HEK293 (cell line): ENCODE results near the gene HOXA6.

Experiments used
- ATF2 ChIP-seq: fragments of 450-650 bp; formaldehyde crosslinking; IDR thresholded peaks from 2 replicates; pipeline ENCODE4 v1.5.1; 2016; ENCODE audit warnings: missing biosample characterization, missing genetic modification characterization, low read depth
- BCL11A ChIP-seq: fragments of 450-650 bp; formaldehyde crosslinking; IDR thresholded peaks from 2 replicates; pipeline ENCODE4 v1.5.1; 2016; ENCODE audit warnings: low read depth, missing biosample characterization, missing genetic modification characterization
- FEZF1 ChIP-seq: fragments of 450-650 bp; formaldehyde crosslinking; IDR thresholded peaks from 2 replicates; pipeline ENCODE4 v1.5.1; 2016; ENCODE audit warnings: missing biosample characterization, missing genetic modification characterization
- HOXA7 ChIP-seq: sonication (generic); formaldehyde crosslinking; IDR thresholded peaks from 2 replicates; pipeline ENCODE4 v1.8.1; 2022; ENCODE audit warnings: missing genetic modification reagents, borderline replicate concordance
- IKZF3 ChIP-seq: fragments of 450-650 bp; IDR thresholded peaks from 2 replicates; pipeline ENCODE4 v1.5.0; 2018; ENCODE audit warnings: missing biosample characterization, mild to moderate bottlenecking, missing genetic modification characterization, moderate library complexity
- KLF10 ChIP-seq: fragments of 450-650 bp; IDR thresholded peaks from 2 replicates; pipeline ENCODE4 v1.5.1; 2018; ENCODE audit warnings: missing biosample characterization, mild to moderate bottlenecking, missing genetic modification characterization
- KLF9 ChIP-seq: fragments of 450-650 bp; formaldehyde crosslinking; IDR thresholded peaks from 2 replicates; pipeline ENCODE4 v1.5.1; 2016; ENCODE audit warnings: missing biosample characterization, missing genetic modification characterization, low read depth
- PRDM4 ChIP-seq: fragments of 450-650 bp; formaldehyde crosslinking; IDR thresholded peaks from 2 replicates; pipeline ENCODE4 v1.5.1; 2017; ENCODE audit warnings: missing biosample characterization, missing genetic modification characterization
- PRDM6 ChIP-seq: fragments of 450-650 bp; formaldehyde crosslinking; IDR thresholded peaks from 2 replicates; pipeline ENCODE4 v1.5.1; 2017; ENCODE audit warnings: missing biosample characterization, missing genetic modification characterization
- SALL2 ChIP-seq: fragments of 450-650 bp; formaldehyde crosslinking; IDR thresholded peaks from 2 replicates; pipeline ENCODE4 v1.5.0; 2017; ENCODE audit warnings: missing biosample characterization, mild to moderate bottlenecking, missing genetic modification characterization, borderline replicate concordance
- SETDB1 ChIP-seq: IDR thresholded peaks from one replicate; pipeline ENCODE4 v1.6.1; 2017; ENCODE audit warnings: mild to moderate bottlenecking, low read length, moderate library complexity, mixed read lengths; ENCODE audit not compliant: insufficient read length
- TRIM28 ChIP-seq: IDR thresholded peaks from 2 replicates; pipeline ENCODE4 v1.6.1; 2011; ENCODE audit warnings: low read length, control low read depth, borderline replicate concordance
- YY2 ChIP-seq: fragments of 450-650 bp; formaldehyde crosslinking; IDR thresholded peaks from 2 replicates; pipeline ENCODE4 v1.5.1; 2016; ENCODE audit warnings: missing biosample characterization, missing genetic modification characterization
- ZBTB7A ChIP-seq: fragments of 450-650 bp; formaldehyde crosslinking; IDR thresholded peaks from 2 replicates; pipeline ENCODE4 v1.5.1; 2016; ENCODE audit warnings: low read depth, missing biosample characterization, missing genetic modification characterization
- ZBTB8A ChIP-seq: fragments of 450-650 bp; formaldehyde crosslinking; IDR thresholded peaks from 2 replicates; pipeline ENCODE4 v1.5.1; 2016; ENCODE audit warnings: missing biosample characterization, missing genetic modification characterization
- ZNF157 ChIP-seq: fragments of 450-650 bp; formaldehyde crosslinking; IDR thresholded peaks from 2 replicates; pipeline ENCODE4 v1.5.1; 2016; ENCODE audit warnings: missing biosample characterization, missing genetic modification characterization
- ZNF16 ChIP-seq: fragments of 450-650 bp; formaldehyde crosslinking; IDR thresholded peaks from 2 replicates; pipeline ENCODE4 v1.5.1; 2016; ENCODE audit warnings: low read depth, missing biosample characterization, missing genetic modification characterization
- ZNF169 ChIP-seq: fragments of 450-650 bp; formaldehyde crosslinking; IDR thresholded peaks from 2 replicates; pipeline ENCODE4 v1.5.1; 2016; ENCODE audit warnings: missing biosample characterization, missing genetic modification characterization
- ZNF214 ChIP-seq: fragments of 450-650 bp; formaldehyde crosslinking; IDR thresholded peaks from 2 replicates; pipeline ENCODE4 v1.5.1; 2017; ENCODE audit warnings: missing biosample characterization, mild to moderate bottlenecking, missing genetic modification characterization, borderline replicate concordance
- ZNF223 ChIP-seq: fragments of 450-650 bp; formaldehyde crosslinking; IDR thresholded peaks from 2 replicates; pipeline ENCODE4 v1.5.1; 2016; ENCODE audit warnings: missing biosample characterization, missing genetic modification characterization
- ZNF24 ChIP-seq: fragments of 450-650 bp; formaldehyde crosslinking; IDR thresholded peaks from 2 replicates; pipeline ENCODE4 v1.5.1; 2016; ENCODE audit warnings: missing biosample characterization, missing genetic modification characterization
- ZNF341 ChIP-seq: fragments of 450-650 bp; formaldehyde crosslinking; IDR thresholded peaks from 2 replicates; pipeline ENCODE4; 2016; ENCODE audit warnings: low read depth, missing biosample characterization, missing genetic modification characterization
- ZNF404 ChIP-seq: fragments of 450-650 bp; formaldehyde crosslinking; IDR thresholded peaks from 2 replicates; pipeline ENCODE4 v1.5.1; 2017; ENCODE audit warnings: missing biosample characterization, missing genetic modification characterization
- ZNF449 ChIP-seq: fragments of 450-650 bp; formaldehyde crosslinking; IDR thresholded peaks from 2 replicates; pipeline ENCODE4 v1.5.1; 2017; ENCODE audit warnings: missing biosample characterization, mild to moderate bottlenecking, missing genetic modification characterization, moderate library complexity
- ZNF510 ChIP-seq: fragments of 450-650 bp; formaldehyde crosslinking; IDR thresholded peaks from 2 replicates; pipeline ENCODE4 v1.5.1; 2018; ENCODE audit warnings: mild to moderate bottlenecking, missing genetic modification characterization, missing biosample characterization; ENCODE audit not compliant: insufficient replicate concordance
- ZNF513 ChIP-seq: fragments of 450-650 bp; IDR thresholded peaks from 2 replicates; pipeline ENCODE4 v1.5.1; 2018; ENCODE audit warnings: missing biosample characterization, missing genetic modification characterization
- ZNF529 ChIP-seq: fragments of 450-650 bp; formaldehyde crosslinking; IDR thresholded peaks from 2 replicates; pipeline ENCODE4 v1.5.1; 2017; ENCODE audit warnings: missing genetic modification characterization, missing biosample characterization; ENCODE audit not compliant: insufficient replicate concordance
- ZNF548 ChIP-seq: fragments of 450-650 bp; formaldehyde crosslinking; IDR thresholded peaks from 2 replicates; pipeline ENCODE4 v1.5.1; 2016; ENCODE audit warnings: missing biosample characterization, missing genetic modification characterization
- ZNF555 ChIP-seq: fragments of 450-650 bp; formaldehyde crosslinking; conservative IDR thresholded peaks from 2 replicates; pipeline ENCODE4 v1.5.1; 2017; ENCODE audit warnings: missing biosample characterization, mild to moderate bottlenecking, missing genetic modification characterization, inconsistent platforms
- ZNF561 ChIP-seq: fragments of 450-650 bp; IDR thresholded peaks from 2 replicates; pipeline ENCODE4 v1.5.1; 2018; ENCODE audit warnings: missing biosample characterization, missing genetic modification characterization, borderline replicate concordance
- ZNF660 ChIP-seq: fragments of 450-650 bp; IDR thresholded peaks from 2 replicates; pipeline ENCODE4 v1.5.1; 2018; ENCODE audit warnings: missing biosample characterization, mild to moderate bottlenecking, missing genetic modification characterization
- ZNF830 ChIP-seq: fragments of 450-650 bp; IDR thresholded peaks from 2 replicates; pipeline ENCODE4 v1.5.0; 2018; ENCODE audit warnings: missing biosample characterization, missing genetic modification characterization, low read depth, mild to moderate bottlenecking, moderate library complexity

Gene HOXA6

GRCh38 chr7:27196287-27196767 is 48.8 kb upstream of the HOXA6 start (continued):
- TF ChIP-seq ZNF214 (tag by site-specific recombination) (no peak), ZNF513 (tag by site-specific recombination) (no peak), TRIM28 (no peak), SALL2 (no peak), ZNF169 (tag by site-specific recombination) (no peak), PRDM4 (tag by site-specific recombination) (no peak), ZNF529 (no peak), HOXA7 (CRISPR knock-in tag) (no peak), ZNF555 (tag by site-specific recombination) (no peak), ZBTB7A (no peak), ZNF510 (tag by site-specific recombination) (no peak), PRDM6 (peak; percentile 88), ZNF157 (no peak), ZNF223 (no peak), ZNF660 (tag by site-specific recombination) (peak; percentile 46; the same call in 1 of the 2 replicates), SETDB1 (no peak), BCL11A (tag by site-specific recombination) (peak; percentile 87), ZBTB8A (tag by site-specific recombination) (no peak), ZNF24 (no peak), ZNF830 (tag by site-specific recombination) (no peak), ZNF548 (tag by site-specific recombination) (no peak), ZNF404 (tag by site-specific recombination) (no peak), ZNF16 (tag by site-specific recombination) (no peak), IKZF3 (tag by site-specific recombination) (peak; percentile 22; the same call in 1 of the 2 replicates), FEZF1 (peak; percentile 90), ZNF341 (tag by site-specific recombination) (no peak), ATF2 (tag by site-specific recombination) (no peak), KLF9 (tag by site-specific recombination) (no peak), KLF10 (0 out of 2 replicates have a peak, but pooled peaks have one; percentile 46), YY2 (tag by site-specific recombination) (no peak), ZNF561 (no peak), ZNF449 (tag by site-specific recombination) (0 out of 2 replicates have a peak, but pooled peaks have one; percentile 16)
